SIG-M5 treated with dmso at 0.1 percent for 504 hours (cell line): ENCODE measurements around the gene VPS51.
"Not testable (repeated sequence)": the region's sequence is repeated elsewhere in the genome, so short reads cannot be mapped to it uniquely, and the experiment has no call there.

ENCODE experiments used
- DNase-seq: peaks from one replicate; lab custom pipeline; 2025; ENCODE audit not compliant: unreplicated experiment; lab: John Stamatoyannopoulos, UW

Gene VPS51

DNA sequence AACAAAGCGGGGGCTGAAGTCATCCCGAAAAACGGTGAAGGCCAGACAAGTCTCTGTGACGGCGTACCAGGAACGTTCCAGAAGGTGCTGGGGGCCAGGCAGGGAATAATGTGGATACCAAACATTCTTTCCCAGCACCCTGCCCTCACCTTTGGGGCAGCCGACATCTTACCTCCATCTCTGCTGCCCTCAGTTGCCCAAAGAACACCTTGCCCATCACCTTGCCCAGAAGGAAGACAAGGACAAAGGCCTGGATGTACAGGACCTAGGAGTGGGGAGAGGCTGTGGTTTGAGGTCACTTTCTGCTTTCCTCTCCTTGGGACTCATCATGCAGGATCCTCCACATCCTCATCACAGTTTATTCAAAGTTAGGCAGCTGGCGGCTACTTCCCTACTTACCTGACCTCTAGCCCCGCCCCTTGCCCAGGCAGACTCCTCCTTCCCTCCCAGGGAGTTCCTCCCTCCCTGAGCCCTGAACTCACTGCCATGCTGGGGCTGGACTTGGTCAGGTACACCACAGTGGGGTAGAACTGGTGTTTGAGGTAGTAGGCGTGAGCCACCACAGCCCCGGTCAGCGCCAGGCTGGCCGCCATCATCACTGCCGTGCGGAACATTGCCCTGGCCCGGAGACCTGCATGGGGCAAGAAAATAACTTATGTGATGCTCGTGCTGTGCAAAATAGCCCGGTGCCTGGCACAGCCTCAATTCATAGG is 37.1 kb downstream of the VPS51 start:
- peak; percentile 75 for DNase-seq

DNA sequence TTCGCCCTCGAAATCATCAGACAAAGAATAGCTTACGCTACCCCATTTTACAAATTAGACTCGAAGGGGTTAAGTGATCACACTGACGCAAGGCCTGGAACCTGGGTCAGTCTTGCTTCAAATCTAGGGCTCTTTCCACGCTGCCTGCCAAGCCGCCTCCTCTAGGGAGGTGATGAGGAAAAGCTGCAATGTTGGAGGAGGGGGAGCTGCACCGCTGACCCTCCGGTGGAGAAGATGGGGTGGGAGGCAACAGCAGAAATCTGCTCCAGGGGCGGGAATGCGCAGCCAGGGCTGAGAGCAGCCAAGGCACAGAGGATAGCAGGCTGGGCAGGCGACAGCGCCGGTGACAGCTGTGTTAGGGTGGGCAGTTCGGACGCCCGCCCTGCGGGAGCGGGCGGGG is 37.7 kb downstream of the VPS51 start:
- DNase-seq: no peak

DNA sequence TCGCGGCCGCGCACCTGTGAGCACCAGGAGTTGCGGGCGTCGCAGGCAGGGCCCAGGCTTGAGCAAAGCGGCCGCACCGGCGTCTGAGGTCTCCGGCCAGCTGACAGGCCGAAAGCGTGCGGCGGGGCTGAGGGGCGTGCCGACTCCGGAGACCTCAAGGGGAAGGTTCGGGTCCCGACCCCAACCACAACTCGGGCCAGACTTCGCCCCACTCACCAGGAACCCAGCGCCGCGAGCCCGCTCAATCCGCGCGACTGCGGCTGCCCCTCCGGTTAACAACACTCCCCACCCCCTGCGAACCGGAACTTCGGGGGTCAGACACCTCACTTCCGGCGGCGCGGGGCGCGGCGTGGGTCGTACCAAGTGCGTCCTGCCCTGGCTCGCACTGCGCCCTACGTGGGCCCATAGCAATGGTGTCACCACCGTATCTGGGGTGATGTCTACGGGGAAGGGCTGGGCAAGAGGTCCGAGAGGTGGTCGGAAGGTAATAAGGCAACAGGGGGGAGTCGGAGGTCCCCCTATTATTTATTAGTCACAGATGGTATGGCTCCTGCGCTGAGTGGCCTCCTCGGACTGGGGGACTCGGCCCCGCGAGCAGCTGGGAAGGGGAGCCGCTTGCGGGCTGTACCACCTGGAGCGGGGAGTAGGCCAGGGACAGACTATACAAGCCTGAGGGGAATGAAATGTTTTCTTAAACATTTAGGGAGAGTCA is 38.4 kb downstream of the VPS51 start, which contains the start of gene SYVN1:
SYVN1 (minus strand) TSS at position 280 of the 712 bp plus-strand sequence. CDS start 918 bp downstream, outside the sequence.
- peak; percentile 89 for DNase-seq

DNA sequence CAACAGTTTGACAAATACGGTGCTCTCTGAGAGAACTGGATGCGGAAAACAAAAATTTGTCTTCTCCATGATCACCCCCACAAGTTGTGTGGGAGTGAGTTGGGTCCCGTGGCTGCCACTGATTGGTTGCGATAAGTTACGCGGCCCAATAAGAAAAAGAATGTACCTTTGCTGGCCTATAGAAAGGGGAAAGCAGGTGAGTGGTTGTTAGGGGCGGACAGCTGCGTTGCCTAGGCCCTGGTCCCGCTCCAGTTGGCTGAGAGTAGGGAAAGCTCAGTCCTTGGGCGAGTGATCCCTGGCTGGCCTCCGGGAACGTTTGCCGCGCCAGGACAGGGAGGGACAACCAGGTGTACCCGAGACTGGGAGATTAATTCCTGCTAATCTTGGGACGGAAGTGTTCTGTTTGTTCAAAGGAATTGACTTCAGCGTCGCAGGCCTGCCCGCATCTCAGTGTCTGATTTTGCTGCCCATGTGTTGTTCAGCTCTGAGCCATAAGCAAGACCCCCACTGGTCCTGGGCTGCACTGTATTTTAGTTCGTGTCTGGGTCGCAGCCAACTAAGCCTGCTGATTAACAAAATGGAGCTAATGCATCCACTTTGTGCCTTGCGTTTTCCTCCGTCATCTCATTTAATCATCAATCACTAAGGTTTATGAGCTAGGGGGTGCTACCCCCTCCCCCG is 39.1 kb downstream of the VPS51 start:
- peak; percentile 98 for DNase-seq

DNA sequence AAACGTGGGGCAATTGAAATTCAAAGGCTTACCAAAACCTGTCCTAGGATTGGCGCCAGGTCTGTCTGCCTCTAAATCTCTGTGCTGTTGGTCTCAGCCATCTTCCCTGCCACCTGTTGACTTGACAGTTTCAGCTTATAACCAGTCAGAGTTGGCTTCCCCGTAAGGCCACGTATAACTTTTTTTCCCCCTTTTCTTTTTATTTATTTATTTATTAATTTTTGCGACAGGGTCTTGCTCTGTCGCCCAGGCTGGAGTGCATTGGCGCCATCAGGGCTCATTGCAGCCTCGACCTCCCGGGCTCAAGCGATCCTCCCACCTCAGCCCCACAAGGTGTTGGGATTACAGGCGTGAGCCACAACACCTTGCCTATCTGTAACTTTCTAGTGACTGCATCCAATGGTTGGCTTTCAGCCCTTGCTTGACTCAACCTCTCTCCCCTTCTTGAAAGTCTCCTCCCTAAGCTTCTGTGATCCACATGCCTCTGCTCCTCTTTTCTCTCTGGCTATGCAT is 39.7 kb downstream of the VPS51 start:
- no peak for DNase-seq

DNA sequence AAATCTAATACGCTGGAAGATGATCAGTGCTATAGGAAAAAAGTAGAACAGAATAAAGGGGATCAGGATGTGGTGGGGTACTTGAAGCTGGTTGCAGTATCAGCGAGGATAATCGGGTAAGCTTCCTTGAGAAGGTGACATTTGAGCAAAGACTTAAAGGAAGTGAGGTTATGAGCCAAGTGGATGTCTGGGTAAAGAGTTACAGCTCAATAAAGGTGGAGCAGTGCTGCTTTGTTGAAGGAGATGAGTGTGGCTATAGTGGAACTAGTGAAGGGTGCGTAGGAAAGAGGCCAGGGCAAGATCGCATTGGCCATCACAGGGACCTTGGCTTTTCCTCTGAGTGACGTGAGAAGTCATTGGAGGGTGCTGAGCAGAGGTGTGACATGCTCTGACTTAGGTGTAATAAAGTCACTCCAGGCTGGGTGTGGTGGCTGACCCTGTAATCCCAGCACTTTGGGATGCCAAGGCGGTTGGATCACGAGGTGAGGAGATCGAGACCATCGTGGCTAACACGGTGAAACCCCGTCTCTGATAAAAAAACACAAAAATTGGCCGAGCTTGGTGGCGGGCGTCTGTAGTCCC is 40.6 kb downstream of the VPS51 start:
- DNase-seq: no peak

DNA sequence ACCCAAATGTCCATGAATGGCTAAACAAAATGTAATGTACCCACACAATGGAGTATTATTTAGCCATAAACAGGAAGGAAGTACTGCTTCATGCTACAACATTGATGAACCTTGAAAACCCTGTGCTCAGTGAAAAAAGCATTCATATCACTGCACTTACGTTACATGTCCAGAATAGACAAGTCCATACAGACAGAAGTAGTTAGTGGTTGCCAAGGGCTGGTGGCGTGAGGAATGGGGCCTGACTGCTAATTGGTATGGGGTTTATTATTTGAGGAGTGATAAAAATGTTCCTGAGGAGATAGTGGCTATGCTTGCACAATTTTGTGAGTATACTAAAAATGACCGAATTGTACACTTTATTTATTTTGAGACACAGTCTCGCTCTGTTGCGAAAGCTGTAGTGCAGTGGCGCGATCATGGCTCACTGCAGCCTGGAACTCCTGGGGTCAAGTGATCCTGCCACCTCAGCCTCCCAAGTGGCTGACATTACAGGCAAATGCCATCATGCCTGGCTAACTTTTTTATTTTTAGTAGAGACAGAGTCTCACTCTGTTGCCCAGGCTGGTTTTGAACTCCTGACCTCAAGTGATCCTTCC is 46.0 kb downstream of the VPS51 start:
- DNase-seq: no peak

DNA sequence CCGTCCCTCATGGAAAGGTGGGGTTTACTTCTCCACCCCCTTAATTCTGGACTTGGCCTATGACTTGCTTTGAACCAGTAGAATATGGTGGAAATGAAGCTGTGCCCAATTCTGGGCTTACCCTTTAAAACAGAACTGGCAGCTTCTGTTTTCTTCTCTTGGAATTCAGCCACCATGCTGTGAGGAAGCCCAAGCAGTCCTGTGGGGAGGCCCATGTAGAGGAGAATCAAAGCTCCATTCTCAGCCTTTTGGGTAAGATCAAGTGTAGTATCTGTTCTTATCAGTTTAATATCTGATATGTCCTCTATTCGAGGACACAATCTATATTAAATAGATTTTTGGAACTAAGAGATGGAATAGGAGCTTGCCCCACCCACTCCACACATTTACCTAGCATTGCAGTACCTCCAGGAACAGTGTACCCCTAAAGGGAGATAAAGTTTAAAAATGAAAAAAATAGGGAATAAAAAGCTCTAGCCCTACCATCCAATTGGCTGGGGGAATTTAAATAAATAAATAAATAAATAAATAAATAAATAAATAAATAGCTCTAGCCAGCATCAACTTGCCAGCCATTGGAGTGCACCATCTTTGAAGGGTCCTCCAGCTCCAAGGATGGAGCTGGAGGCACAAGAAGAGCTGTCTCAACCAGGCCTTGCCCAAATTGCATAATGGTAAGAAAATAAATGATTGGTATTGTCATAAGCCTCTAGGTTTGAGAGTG is 51.5 kb downstream of the VPS51 start:
- no peak for DNase-seq

DNA sequence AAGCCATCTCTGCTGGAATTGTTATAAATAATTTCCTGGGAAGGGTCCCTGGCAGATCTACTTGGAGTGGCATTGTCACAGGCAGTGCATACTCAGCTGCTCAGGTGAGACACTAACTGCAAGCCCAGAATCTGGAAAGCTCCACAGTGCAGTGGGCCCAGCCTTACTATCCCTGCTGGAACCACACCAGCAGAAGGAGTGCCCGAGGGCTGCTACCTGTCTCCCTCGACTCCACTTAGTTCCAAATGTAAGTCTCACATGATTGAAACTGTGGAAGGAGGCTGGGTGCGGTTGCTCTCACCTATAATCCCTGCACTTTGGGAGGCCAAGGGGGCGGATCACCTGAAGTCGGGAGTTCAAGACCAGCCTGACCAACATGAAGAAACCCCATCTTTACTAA is 52.6 kb downstream of the VPS51 start:
- DNase-seq: no peak

DNA sequence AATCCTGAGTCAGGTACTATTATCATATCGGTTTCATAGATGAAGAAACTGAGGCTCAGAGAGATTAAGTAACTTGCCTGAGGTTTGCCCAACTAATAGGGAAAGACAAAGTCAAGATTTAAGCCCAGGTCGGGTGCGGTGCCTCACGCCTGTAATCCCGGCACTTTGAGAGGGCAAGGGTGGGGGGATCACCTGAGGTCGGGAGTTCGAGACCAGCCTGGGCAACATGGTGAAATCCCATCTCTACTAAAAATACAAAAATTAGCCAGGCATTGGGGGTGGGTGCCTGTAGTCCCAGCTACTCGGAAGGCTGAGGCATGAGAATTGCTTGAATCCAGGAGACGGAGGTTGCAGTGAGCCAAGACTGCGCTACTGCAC is 54.1 kb downstream of the VPS51 start:
- DNase-seq: not testable (repeated sequence)

DNA sequence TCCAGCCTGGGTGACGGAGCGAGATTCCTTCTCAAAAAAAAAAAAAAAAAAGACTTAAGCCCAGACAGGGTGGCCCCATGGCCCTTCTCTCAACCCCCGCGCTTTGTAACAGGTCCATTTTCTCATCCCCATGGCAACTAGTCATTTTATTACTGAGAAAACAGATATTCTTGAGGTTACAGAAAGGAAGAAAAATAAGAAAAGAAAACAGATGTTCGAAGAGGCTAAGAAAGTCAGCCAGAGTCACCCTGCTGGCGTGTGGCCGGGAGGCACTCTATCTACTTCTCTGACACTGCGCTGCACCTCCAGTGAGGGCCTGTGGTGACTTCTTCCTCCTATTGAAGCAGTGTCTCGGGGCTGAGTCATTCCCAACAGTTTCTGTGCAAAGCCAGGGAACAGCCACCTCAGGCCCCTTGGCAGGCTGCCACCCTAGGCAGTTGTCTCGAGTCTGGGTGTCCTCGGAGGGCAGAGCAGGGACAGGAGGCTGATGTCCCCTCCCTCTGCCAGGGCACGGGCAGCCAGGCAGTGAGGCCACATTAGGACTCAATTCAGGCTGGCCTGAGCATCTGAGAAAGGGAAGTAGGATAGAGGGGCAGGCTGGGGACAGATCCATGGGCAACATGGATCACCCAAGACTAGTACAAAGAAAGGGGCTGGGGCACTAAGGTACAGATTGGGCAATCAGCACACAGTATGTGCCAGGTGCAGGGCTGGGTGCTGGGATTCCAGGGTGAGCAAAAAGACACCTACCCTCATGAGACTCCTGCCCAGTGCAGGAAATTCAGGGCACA is 54.7 kb downstream of the VPS51 start:
- peak; percentile 88 for DNase-seq

DNA sequence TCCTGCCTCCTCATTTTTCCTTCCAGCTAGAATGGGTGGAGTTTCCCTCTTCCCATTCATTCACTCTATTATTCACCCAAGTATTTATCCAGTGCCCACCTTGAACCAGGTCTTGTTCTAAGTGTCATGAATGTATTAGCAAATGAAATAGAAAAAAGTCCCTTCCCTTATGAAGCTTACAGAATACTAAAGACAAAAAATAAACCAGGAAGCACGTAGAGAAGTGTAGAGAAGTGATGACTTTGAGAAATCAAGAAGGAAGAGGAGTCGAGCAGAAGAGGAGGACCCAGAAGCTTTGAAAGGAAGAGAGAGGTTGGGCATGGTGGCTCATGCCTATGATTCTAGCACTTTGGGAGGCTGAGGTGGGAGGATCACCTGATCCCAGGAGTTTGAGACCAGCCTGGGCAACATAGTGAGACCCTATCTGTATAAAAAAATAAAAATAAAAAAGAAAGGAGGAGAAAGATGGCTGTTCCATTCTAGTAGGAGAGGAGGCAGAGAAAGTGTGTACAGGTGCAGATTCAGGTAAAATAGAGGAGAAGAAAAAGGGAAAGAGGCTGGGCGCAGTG is 55.4 kb downstream of the VPS51 start:
- no peak for DNase-seq

DNA sequence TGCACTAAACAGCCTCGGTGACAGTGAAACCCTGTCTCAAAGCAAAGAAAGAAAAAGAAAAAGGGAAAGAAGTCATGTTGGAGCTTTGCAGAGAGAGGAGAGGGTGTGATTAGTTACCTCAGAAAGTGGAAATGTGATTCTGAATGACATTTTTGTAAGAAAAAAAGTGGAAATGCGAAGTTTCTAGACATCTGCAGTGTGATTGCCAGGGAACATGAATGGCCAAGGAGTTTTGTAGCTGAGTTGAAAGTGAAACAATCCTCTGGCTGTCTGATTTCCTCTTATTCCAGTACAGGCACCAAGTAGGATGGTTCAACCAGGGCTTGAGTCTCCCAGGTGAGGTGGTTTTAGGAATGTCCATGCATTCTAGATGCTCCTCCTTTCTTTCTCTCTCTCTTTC is 56.1 kb downstream of the VPS51 start:
- DNase-seq: peak; percentile 28

DNA sequence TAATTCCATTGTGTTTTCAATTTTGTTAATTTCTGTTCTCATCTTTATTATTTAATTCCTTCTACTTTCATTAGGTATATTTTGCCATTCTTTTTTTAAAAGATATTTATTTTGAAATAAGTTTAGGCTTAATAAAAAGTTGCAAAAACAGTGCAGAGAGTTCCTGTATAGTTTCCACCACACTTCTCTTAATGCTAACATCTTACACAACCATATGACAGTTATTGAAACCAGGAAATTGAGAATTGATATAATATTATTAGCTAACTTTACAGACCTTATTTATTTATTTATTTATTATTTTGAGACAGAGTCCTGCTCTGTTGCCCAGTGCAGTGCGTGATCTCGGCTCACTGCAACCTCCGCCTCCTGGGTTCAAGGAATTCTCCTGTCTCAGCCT is 60.2 kb downstream of the VPS51 start:
- no peak for DNase-seq

DNA sequence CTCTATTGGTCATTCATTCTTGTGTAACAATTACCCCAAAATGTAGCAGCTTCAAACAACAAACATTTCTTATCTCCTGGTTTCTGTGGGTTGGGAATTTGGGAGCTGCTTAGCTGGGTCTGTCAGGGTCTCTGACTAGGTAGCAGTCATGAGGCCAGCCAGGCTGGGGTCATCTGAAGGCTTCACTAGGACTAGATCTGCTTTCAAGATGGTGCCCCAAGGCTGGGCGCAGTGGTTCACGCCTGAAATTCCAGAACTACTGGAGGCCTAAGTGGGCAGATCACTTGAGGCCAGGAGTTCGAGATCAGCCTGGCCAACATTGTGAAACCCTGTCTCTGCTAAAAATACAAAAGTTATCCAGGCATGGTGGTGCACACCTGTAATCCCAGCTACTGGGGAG is 60.9 kb downstream of the VPS51 start:
- no peak for DNase-seq

DNA sequence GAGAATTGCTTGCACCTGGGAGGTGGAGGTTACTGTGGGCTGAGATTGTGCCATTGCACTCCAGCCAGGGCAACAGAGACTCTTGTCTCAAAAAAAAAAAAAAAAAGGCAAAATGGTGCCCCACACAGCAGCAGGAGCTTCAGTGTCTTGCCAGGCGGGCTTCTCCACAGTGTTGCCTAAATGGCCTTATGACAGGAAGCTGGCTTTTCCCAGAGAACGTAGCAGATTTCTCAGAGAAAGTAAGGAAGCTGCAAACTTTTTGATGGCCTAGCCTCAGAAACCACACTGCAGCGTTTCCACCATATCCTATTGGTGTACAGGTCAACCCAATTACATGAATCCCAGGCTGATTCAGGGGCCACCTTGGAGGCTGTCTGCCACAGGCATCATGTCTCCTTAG is 61.3 kb downstream of the VPS51 start:
- no peak for DNase-seq

DNA sequence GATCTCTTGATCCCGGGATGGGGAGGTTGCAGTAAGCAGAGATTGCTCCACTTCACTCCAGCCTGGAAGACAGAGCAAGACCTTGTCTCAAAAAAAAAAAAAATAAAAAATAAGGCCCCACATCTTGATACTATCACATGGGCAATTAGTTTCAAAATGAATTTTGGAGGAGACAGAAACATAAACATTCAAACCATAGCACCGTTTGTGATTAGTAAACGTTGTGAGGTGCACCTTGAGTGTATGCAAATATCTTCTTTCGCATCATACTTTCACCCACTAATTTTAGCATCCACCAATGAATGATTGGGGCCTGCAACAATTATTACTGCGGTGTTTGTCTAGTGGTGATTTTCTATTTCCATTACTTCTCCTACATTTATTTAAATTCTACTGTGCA is 63.0 kb downstream of the VPS51 start:
- DNase-seq: no peak

DNA sequence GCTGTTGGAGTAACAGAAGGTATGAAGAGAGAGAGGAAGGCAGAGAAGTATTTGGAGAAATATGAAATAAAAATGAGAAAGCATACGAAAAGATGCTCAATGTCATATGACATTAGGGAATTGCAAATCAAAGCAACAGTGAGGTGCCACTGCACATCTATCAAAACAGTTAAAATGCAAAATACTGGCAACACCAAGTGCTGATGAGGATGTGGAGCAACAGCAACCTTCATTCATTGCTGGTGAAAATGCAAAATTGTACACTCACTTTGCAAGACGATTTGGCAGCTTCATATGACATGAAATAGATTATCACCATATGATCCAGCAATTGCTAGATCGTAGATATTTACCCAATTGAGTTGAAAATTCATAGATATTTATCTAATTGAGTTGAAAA is 64.6 kb downstream of the VPS51 start:
- DNase-seq: no peak
